SK-N-MC (cell line): Measurements from ENCODE around the gene MTUS2.

Experiments used
- FOXP2 ChIP-seq: optimal IDR thresholded peaks from 2 replicates; pipeline ENCODE3; 2011; ENCODE audit warnings: mild to moderate bottlenecking, moderate library complexity; ENCODE audit not compliant: insufficient read depth; ENCODE audit errors: extremely low read length, control extremely low read depth
- POLR2AphosphoS5 ChIP-seq: IDR thresholded peaks from 2 replicates; pipeline ENCODE4 v1.6.1; 2012; ENCODE audit warnings: mild to moderate bottlenecking, low read depth, low read length, borderline replicate concordance

GRCh38 chr13:29039212-29039611 is 219.1 kb downstream of the MTUS2 start:
- no peak for TF ChIP-seq POLR2AphosphoS5
- no peak for TF ChIP-seq FOXP2
